Testis (tissue), 3 donors: Measurements from ENCODE around the gene SIK3. TPM values are rescaled to one million over a fixed set of nuclear protein-coding genes. Genes with fewer than 3 reads are reported as not detected.

ENCODE experiments used
- DNase-seq: peaks from one replicate; pipeline ENCODE4 v3.0.0-alpha.2; 2019
- H3K27ac ChIP-seq, 2 donors: fragments of 200-600 bp; sonication (generic); one replicate each; pipeline ENCODE4 v1.5.1; 2019
- H3K27me3 ChIP-seq: fragments of 200-600 bp; sonication (generic); one replicate; pipeline ENCODE4 v1.5.1; 2019
- H3K36me3 ChIP-seq: fragments of 200-600 bp; sonication (generic); one replicate; pipeline ENCODE4 v1.5.1; 2017; ENCODE audit warnings: low read depth; ENCODE audit errors: missing control alignments
- H3K4me1 ChIP-seq: fragments of 200-600 bp; sonication (generic); one replicate; pipeline ENCODE4 v1.5.1; 2019
- H3K4me3 ChIP-seq, 2 donors: fragments of 200-600 bp; sonication (generic); one replicate each; pipeline ENCODE4 v1.5.1; 2017 to 2019
- H3K9me3 ChIP-seq: fragments of 200-600 bp; sonication (generic); one replicate; pipeline ENCODE4 v1.5.1; 2017
- CTCF ChIP-seq, 3 experiments: fragments of 450-650 bp in 2 of 3; fragments of 200-600 bp in 1 of 3; sonication (generic) in 1 of 3; IDR thresholded peaks; one replicate each; pipeline ENCODE4 v1.5.1; 2016 to 2019; ENCODE audit warnings: antibody characterized with exemption in 3 of 3, mild to moderate bottlenecking in 2 of 3, moderate library complexity in 1 of 3
- POLR2A ChIP-seq: fragments of 450-650 bp; IDR thresholded peaks from one replicate; pipeline ENCODE4 v1.6.1; 2017; ENCODE audit warnings: antibody characterized with exemption, mild to moderate bottlenecking, moderate library complexity
- WGBS, 2 donors: methylation state at CpG; one replicate each; pipeline ENCODE4 v1.1.5; 2018; 5-methylcytosine and 5-hydroxymethylcytosine counted together
- intact Hi-C: fragments of 100-400 bp; cut with DNase I; formaldehyde crosslinking; loops from one replicate; pipeline ENCODE4 v1.15.1; 2023; ENCODE audit warnings: low total_unique reads
- polyA plus RNA-seq: library from polyadenylated mRNA; stranded (reverse); fragments of 350-450 nt; fragmentation: Illumina TruSeq; extraction: RNeasy Lipid Tissue Mini Kit (QIAGEN cat#74804); gene quantifications from one replicate; pipeline ENCODE4 v1.2.3, GENCODE V29; 2014; ENCODE audit warnings: low read depth, low replicate concordance; ENCODE audit not compliant: insufficient read depth
- total RNA-seq, 2 donors: library from RNA; depleted of rRNA; stranded (reverse); fragments of >200 nt; gene quantifications; one replicate each; pipeline ENCODE4 v1.2.3, GENCODE V29; 2016

Gene SIK3
- total and polyA plus RNA-seq, 3 donors from 2014 or later: 112 to 125 (median 123) TPM

GRCh38 chr11:116814502-116814901 is 283.7 kb downstream of the SIK3 start:
- no peak overlapping the region for H3K27ac ChIP-seq
- DNase-seq: no peak
- intact Hi-C loops: no loop called here
- WGBS, 2 donors: 89 to 93% methylated on average over 6 of the region's 6 CpGs
- H3K27me3 ChIP-seq: no peaks in the 10 kb centered on the region
- no peaks in the 10 kb centered on the region for H3K9me3 ChIP-seq
- H3K4me3 ChIP-seq: no peak overlapping the region
- no peak for TF ChIP-seq CTCF (IDR thresholded peaks at IDR 0.05)
- no peak for TF ChIP-seq POLR2A
- H3K36me3 ChIP-seq: no peaks in the 10 kb centered on the region
- no peaks in the 10 kb centered on the region for H3K4me1 ChIP-seq

DNA sequence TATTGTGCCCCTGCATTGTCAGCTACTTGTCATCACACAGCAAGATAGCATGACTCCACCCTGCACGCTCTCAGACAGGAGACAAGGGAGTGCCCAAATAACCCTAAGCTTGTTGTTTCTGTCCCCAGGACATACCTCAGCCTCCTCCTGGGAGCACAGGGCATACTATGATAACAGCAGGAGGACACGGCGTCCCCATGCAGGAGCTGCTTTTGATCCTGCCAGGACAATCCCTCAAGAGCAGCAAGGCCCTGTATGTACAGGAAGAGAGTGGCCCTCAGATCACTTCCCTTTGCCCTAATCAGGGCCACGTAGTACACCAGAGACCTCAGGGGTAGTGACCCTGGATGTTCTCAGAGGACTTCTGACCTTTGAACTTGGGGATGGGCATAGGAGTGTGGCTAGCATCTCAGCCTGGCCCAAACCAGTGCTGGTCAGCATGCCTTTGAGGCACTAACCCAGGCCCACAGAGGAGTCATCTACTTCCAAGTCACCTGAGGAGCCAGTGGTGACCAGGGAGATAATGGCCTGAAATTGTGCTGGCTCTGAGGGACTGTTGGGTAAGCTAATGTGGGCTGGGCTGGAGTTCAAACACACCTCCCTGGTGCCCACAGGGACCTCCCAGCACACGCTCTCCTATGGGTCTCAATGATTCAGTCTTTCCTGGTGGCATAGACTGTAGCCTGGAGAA is 284.3 kb downstream of the SIK3 start:
- Histone ChIP-seq H3K4me3 (no peak overlapping the region), H3K4me1 (no peaks in the 10 kb centered on the region), H3K36me3 (no peaks in the 10 kb centered on the region), H3K27ac (no peak overlapping the region), H3K27me3 (no peaks in the 10 kb centered on the region), H3K9me3 (no peaks in the 10 kb centered on the region)
- DNase-seq: no peak
- intact Hi-C loops: no loop called here
- TF ChIP-seq POLR2A (no peak), CTCF (IDR thresholded peaks at IDR 0.05) (no peak)
- 55 to 75% methylated on average over 4 to 5 of the region's 5 CpGs for WGBS, 2 donors

DNA sequence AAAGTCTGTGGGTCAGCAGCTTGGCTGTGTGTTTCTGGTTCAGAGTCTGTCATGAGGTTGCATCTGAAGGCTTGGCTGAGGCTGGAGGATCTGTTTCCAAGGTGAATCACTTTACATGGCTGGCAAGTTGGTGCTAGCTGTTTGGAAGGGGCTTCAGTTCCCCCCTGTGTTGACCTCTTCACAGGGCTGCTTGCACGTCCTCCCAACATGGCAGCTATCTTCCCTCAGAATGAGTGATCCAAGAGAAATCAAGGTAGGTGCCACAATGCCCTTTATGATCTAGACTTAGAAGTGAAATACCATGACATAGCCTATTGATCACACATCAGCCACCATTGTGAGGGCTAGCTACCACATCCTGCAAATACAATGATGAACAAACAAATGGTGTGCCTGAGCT is 285.1 kb downstream of the SIK3 start:
- H3K9me3 ChIP-seq: no peaks in the 10 kb centered on the region
- intact Hi-C loops: no loop called here
- DNase-seq: no peak
- no peaks in the 10 kb centered on the region for H3K27me3 ChIP-seq
- H3K27ac ChIP-seq: no peak overlapping the region
- no peaks in the 10 kb centered on the region for H3K4me1 ChIP-seq
- no peaks in the 10 kb centered on the region for H3K36me3 ChIP-seq
- TF ChIP-seq CTCF (IDR thresholded peaks at IDR 0.05): no peak
- no peak for TF ChIP-seq POLR2A
- WGBS, 2 donors: 100% methylated on average over 1 of the region's 1 CpG
- H3K4me3 ChIP-seq: no peak overlapping the region

- Histone ChIP-seq H3K27me3 (no peaks in the 10 kb centered on the region), H3K4me1 (no peaks in the 10 kb centered on the region), H3K36me3 (no peaks in the 10 kb centered on the region), H3K27ac (no peak overlapping the region), H3K4me3 (no peak overlapping the region), H3K9me3 (no peaks in the 10 kb centered on the region)
- no peak for DNase-seq
- no peak for TF ChIP-seq CTCF (IDR thresholded peaks at IDR 0.05)
- TF ChIP-seq POLR2A: no peak
- WGBS, 2 donors: 94 to 96% methylated on average over 4 of the region's 4 CpGs
- intact Hi-C loops: no loop called here
Observed at GRCh38 chr11:116812109-116812508, 286.1 kb downstream of the SIK3 start.

GRCh38 chr11:116811194-116811593 is 287.0 kb downstream of the SIK3 start:
- no peaks in the 10 kb centered on the region for H3K36me3 ChIP-seq
- no peak overlapping the region for H3K27ac ChIP-seq
- no peaks in the 10 kb centered on the region for H3K4me1 ChIP-seq
- intact Hi-C loops: no loop called here
- no peaks in the 10 kb centered on the region for H3K27me3 ChIP-seq
- WGBS, 2 donors: 78 to 82% methylated on average over 3 of the region's 3 CpGs
- no peak for DNase-seq
- TF ChIP-seq POLR2A (no peak), CTCF (IDR thresholded peaks at IDR 0.05) (no peak)
- no peak overlapping the region for H3K4me3 ChIP-seq
- H3K9me3 ChIP-seq: no peaks in the 10 kb centered on the region
